GM23248 (cell line): ENCODE results near the gene DPP10.

Source experiments
- EZH2 ChIP-seq: fragments of 200-600 bp; sonication (generic); IDR thresholded peaks from 2 replicates; pipeline ENCODE4 v1.6.1; 2018; ENCODE audit warnings: antibody characterized with exemption, mild to moderate bottlenecking; ENCODE audit not compliant: insufficient read depth, poor library complexity, severe bottlenecking
- EZH2phosphoT487 ChIP-seq: fragments of 200-600 bp; sonication (generic); IDR thresholded peaks from 2 replicates; pipeline ENCODE4 v1.6.1; 2018; ENCODE audit warnings: antibody characterized with exemption, moderate library complexity, mild to moderate bottlenecking, low read depth; ENCODE audit not compliant: insufficient read depth

DNA sequence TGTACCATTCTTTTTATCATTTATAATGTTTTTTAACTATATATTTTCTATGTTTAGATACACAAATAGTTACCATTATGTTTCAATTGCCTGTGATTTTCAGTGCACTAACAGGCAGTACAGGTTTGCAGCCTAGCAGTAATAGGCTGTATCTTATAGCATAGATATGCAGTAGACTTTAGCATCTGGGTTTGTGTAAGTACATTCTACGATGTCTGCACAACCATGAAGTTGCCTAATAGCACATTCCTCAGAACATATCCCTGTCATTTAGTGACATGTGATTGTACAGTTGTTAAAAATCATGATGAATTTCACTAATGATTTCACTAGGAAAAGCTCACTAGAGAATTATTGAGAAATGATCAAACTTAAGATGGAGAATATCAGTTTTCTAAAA lies 884.6 kb downstream of the DPP10 start:
- no peak for TF ChIP-seq EZH2
- TF ChIP-seq EZH2phosphoT487: no peak
